ENCODE data around the gene S100A12.
"Not testable (repeated sequence)": the region's sequence is repeated elsewhere in the genome, so short reads cannot be mapped to it uniquely, and the experiment has no call there.

- TF ChIP-seq CTCF (conservative IDR thresholded peaks at IDR 0.05; ENCODE audit: low read length); EZH2phosphoT487 (IDR thresholded peaks at IDR 0.05; ENCODE audit: borderline replicate concordance, low read depth, low read length): not testable (repeated sequence)
These were observed 38.5 kb upstream of the S100A12 start for GRCh38 chr1:153413961-153414360.

All from OCI-LY7 (cell line).